GM12878 (cell line): ENCODE measurements around the gene IQGAP2.

Experiments used
- CEBPB ChIP-seq, 2 experiments: fragments of 150-350 bp in 1 of 2; IDR thresholded peaks; 2 replicates each; pipeline ENCODE4 v1.6.1; 2012 to 2014; ENCODE audit warnings: low read depth in 2 of 2, low read length in 2 of 2, borderline replicate concordance in 1 of 2, inconsistent platforms in 1 of 2
- CREB1 ChIP-seq: IDR thresholded peaks from 2 replicates; pipeline ENCODE4 v1.6.1; 2012; ENCODE audit warnings: low read depth, mild to moderate bottlenecking, inconsistent platforms
- EED ChIP-seq: sonication (generic); IDR thresholded peaks from 2 replicates; pipeline ENCODE4 v1.6.1; 2016; ENCODE audit warnings: antibody characterized with exemption, low read depth
- ESRRA ChIP-seq: IDR thresholded peaks from 2 replicates; pipeline ENCODE4 v1.6.1; 2012; ENCODE audit warnings: mild to moderate bottlenecking, low read length, improper control_type of control experiment
- ETV6 ChIP-seq, 2 experiments: fragments of 450-650 bp in 1 of 2; IDR thresholded peaks in 1 of 2; conservative IDR thresholded peaks in 1 of 2; 2 replicates each; pipeline ENCODE4 v1.6.1; 2014; ENCODE audit warnings: antibody characterized with exemption in 1 of 2, borderline replicate concordance in 1 of 2, low read depth in 1 of 2, mild to moderate bottlenecking in 1 of 2, moderate library complexity in 1 of 2
- EZH2 ChIP-seq: IDR thresholded peaks from 2 replicates; pipeline ENCODE4 v1.6.1; 2012; ENCODE audit warnings: low read depth, mild to moderate bottlenecking, control low read depth, inconsistent platforms, low read length, borderline replicate concordance; ENCODE audit not compliant: control insufficient read depth
- HCFC1 ChIP-seq: fragments of 150-350 bp; IDR thresholded peaks from 2 replicates; pipeline ENCODE4 v1.6.1; 2014; ENCODE audit warnings: low read length
- IKZF2 ChIP-seq, 2 experiments: fragments of 450-650 bp; IDR thresholded peaks; 2 replicates each; pipeline ENCODE4 v1.6.1; 2017; ENCODE audit warnings: mild to moderate bottlenecking in 2 of 2, moderate library complexity in 2 of 2
- POLR2A ChIP-seq: IDR thresholded peaks from 2 replicates; pipeline ENCODE4 v1.6.1; 2011; ENCODE audit warnings: low read depth, mild to moderate bottlenecking, low read length
- POLR2AphosphoS5 ChIP-seq: IDR thresholded peaks from 2 replicates; pipeline ENCODE4 v1.6.1; 2011; ENCODE audit warnings: mild to moderate bottlenecking, low read length, inconsistent platforms
- TAF1 ChIP-seq: IDR thresholded peaks from 2 replicates; pipeline ENCODE4 v1.6.1; 2011; ENCODE audit warnings: mild to moderate bottlenecking, low read depth, low read length, borderline replicate concordance
- TF ChIP-seq, protein P1 (sequence below), 3 experiments: IDR thresholded peaks in 2 of 3; conservative IDR thresholded peaks in 1 of 3; 2 replicates each; pipeline ENCODE4 v1.5.1; 2011; ENCODE audit warnings: low read depth in 3 of 3, low read length in 3 of 3, mild to moderate bottlenecking in 3 of 3, control low read depth in 2 of 3, moderate library complexity in 2 of 3, inconsistent platforms in 1 of 3, mixed read lengths in 1 of 3; ENCODE audit not compliant: control insufficient read depth in 2 of 3, insufficient read depth in 1 of 3; ENCODE audit errors: extremely low read depth in 1 of 3

DNA sequence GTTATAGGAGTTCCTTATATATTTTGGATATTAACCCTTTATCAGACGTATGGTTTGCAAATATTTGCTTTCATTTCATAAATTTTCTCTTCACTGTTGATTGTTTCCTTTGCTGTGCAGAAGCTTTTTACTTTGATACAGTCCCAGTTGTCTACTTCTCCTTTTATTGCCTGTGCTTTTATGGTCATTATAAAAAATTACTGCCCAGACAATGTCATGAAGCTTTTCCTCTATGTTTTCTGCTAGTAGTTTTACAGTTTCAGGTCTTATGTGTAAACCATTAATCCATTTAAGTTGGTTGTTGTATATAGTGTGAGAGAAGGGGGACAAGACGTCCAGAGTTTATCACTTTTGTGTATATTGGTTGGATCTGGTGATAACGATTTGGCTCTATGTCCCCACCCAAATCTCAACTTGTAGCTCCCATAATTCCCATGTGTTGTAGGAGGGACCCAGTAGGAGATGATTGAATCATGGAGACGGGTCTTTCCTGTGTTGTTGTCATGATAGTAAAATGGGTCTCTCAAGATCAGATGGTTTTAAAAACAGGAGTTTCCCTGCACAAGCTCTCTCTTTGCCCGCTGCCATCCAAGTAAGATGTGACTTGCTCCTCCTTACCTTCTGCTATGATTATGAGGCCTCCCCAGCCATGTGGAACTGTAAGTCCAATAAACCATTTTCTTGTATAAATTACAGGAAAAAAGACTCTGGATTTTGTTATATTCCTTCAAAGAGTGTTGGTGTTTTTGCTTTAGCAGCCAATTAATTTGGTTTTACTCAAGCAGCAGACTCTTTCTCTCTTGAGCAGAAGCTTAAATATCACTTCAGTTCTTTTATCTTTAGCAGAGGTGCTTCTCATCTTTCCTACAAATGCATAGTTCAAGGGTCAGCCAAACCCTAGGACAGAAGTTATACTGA, 326.5 kb downstream of the IQGAP2 start:
- no peak for TF ChIP-seq POLR2A
- no peak for TF ChIP-seq CREB1
- no peak for TF ChIP-seq HCFC1
- no peak for TF ChIP-seq EED
- no peak for TF ChIP-seq ESRRA
- TF ChIP-seq CEBPB (IDR thresholded peaks at IDR 0.05; ENCODE audit: borderline replicate concordance in 1 of 2, low read depth in 2 of 2, low read length in 2 of 2), result no peak
- no peak for TF ChIP-seq TAF1
- TF ChIP-seq ETV6 (conservative IDR thresholded peaks at IDR 0.05 in 1 of 2, IDR thresholded peaks at IDR 0.05 in 1 of 2; ENCODE audit: borderline replicate concordance in 1 of 2, low read depth in 1 of 2), result no peak
- TF ChIP-seq EZH2, result no peak
- TF ChIP-seq IKZF2 (IDR thresholded peaks at IDR 0.05), result no peak
- TF ChIP-seq POLR2AphosphoS5, result no peak
- TF ChIP-seq, protein P1, sequence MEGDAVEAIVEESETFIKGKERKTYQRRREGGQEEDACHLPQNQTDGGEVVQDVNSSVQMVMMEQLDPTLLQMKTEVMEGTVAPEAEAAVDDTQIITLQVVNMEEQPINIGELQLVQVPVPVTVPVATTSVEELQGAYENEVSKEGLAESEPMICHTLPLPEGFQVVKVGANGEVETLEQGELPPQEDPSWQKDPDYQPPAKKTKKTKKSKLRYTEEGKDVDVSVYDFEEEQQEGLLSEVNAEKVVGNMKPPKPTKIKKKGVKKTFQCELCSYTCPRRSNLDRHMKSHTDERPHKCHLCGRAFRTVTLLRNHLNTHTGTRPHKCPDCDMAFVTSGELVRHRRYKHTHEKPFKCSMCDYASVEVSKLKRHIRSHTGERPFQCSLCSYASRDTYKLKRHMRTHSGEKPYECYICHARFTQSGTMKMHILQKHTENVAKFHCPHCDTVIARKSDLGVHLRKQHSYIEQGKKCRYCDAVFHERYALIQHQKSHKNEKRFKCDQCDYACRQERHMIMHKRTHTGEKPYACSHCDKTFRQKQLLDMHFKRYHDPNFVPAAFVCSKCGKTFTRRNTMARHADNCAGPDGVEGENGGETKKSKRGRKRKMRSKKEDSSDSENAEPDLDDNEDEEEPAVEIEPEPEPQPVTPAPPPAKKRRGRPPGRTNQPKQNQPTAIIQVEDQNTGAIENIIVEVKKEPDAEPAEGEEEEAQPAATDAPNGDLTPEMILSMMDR (IDR thresholded peaks at IDR 0.05 in 2 of 3, conservative IDR thresholded peaks at IDR 0.05 in 1 of 3; ENCODE audit: control insufficient read depth in 2 of 3, extremely low read depth in 1 of 3, insufficient read depth in 1 of 3, low read depth in 3 of 3, low read length in 3 of 3), result no peak
